Coronary artery (tissue), 2 donors: Measurements from ENCODE around the gene DPM3.

ENCODE experiments used
- DNase-seq: peaks from one replicate; pipeline ENCODE4 v3.0.0-alpha.2; 2017; ENCODE audit warnings: low spot score
- H3K27ac ChIP-seq, 2 donors: fragments of 200-600 bp; sonication (generic); one replicate each; pipeline ENCODE4 v1.5.1; 2016 to 2019
- H3K4me3 ChIP-seq: fragments of 200-600 bp; sonication (generic); 2 replicates; pipeline ENCODE4 v1.5.1; 2016; ENCODE audit warnings: mild to moderate bottlenecking, moderate library complexity
- CTCF ChIP-seq: fragments of 200-600 bp; sonication (generic); IDR thresholded peaks from one replicate; pipeline ENCODE4 v1.5.1; 2019; ENCODE audit warnings: antibody characterized with exemption

Gene DPM3

DNA sequence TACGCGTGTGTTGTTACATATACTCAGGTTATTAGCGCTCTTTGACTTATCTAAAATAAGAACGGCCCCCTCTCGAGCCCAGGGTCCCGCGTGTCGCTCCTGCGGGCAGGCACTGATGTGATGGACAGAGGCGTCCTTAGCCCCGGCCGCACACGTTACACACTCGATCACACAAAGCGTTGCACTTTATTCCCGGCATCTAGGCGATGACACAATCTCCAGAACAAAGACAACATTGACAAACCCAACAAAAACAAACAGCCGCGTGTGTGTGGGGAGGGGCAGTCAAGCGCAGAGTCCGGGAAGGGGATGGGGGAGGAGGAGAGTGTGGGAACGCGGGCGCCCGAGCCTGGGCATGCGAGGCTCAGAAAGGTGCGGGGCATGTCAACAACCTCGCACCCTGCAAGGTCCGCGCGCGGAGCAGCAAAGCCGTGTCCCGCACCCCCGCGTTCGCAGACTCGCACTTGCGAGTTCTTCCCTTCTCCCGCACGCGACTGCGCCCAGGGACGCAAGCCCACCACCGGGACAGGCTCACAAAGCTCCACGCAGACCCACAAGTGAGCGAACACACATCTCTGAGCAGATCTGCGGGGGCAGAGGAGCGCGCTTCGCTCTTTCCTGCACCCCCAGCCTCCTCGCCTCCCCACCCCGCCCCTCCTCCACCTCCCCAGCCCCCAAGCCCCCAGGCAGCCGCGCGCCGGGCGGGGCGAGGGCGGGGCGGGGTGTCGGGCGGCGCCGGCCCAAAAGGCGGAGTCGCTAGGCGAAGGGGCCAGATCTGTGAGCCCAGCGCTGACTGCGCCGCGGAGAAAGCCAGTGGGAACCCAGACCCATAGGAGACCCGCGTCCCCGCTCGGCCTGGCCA, 13.0 kb downstream of the DPM3 start, which contains the start of gene EFNA1:
Gene EFNA1, plus strand, starts transcription at position 772 of the 862 bp plus-strand sequence. CDS start 102 bp downstream, outside the sequence.
- Histone ChIP-seq H3K4me3 (peak within 1 kb of the TSS; percentile 78), H3K27ac (peak within 1 kb of the TSS; percentile 44 to 76)
- no peak for TF ChIP-seq CTCF
- no peak for DNase-seq

- TF ChIP-seq CTCF, result no peak
- H3K27ac ChIP-seq, result peak overlapping the region; percentile 29 to 76
These were observed 13.7 kb downstream of the DPM3 start for GRCh38 chr1:155126556-155127104.

GRCh38 chr1:155125946-155126555, 14.3 kb downstream of the DPM3 start:
- Histone ChIP-seq H3K27ac (peak overlapping the region in 1 of 2 donors; percentile 76), H3K4me3 (peak overlapping the region; percentile 78)
- TF ChIP-seq CTCF, result no peak
- DNase-seq, result no peak

More at GRCh38 chr1:155126556-155127104, 13.7 kb downstream of the DPM3 start:
- peak overlapping the region; percentile 78 for H3K4me3 ChIP-seq
- DNase-seq, result no peak

DNA sequence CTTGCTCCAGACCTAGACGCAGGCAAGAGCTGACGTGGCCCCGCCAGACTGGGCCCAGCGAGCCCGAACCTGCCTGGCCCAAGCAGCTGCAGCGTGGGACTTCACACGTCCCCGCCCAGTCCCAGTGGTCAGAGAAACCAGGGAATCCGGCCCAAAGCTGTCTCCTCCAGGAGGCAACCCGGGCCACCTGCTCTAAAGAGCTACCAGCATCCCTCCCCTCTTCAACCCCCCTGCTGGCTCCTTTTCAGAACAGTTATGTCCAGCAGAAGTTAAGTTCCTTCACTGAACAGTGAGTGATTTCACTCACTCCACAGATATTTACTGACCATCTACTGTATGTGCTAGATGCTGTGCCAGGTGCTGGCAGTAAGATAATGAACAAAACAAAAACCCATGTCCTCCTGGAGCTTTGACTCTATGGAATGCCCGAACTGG, 14.8 kb downstream of the DPM3 start:
- no peak overlapping the region for H3K4me3 ChIP-seq
- no peak for TF ChIP-seq CTCF
- no peak for DNase-seq
- H3K27ac ChIP-seq, result peak overlapping the region in 1 of 2 donors; percentile 76

DNA sequence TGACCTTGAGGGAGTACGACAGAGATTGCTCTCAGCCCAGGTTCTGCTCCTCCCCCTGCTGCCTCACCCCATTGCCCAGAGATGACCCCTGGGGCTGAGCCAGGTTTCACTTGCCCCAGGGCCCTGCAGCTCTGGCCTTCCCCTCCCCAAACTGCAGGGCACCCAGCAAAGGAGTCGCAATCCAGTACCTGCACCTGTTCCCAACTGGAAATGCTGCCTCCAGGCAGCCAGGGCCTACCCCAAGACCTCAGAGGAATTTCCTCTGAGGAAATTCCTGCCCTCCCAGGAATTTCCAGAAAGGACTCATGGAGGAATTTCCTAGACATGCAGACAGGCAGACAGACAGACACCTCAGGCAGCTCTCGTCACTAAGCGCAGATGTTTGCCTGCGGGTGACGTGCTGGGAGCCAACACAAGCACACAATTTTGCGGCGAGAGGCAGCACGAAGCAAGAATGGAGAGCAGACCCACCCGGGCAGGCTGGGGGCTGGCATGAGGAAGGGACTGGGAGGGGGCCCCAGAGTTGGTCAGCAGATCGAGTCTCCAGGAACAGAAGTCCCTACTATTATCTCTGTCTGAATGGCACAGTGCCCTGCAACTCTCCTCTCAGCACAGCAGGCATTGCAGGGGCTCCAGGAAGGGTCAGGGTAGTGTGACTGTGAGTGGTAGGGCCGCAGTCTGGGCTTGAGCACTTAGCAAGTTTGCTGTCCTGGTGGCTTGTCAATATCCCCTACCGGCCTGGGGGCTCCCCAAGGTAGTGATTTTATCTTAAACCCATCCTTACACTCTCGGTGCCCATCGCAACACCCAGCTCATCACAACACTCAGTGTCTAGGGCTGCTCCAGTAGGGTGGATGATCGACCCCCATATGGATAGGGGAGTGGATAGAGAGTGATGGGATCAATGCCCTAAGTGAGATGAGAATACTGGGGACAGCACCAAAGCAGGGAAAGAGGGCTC, 15.5 kb downstream of the DPM3 start:
- DNase-seq, result no peak
- H3K27ac ChIP-seq, result no peak overlapping the region

More for the DNA sequence above, 15.5 kb downstream of the DPM3 start:
- no peak overlapping the region for H3K4me3 ChIP-seq
- TF ChIP-seq CTCF, result no peak
